Panc1 (cell line): Measurements from ENCODE around the gene GLIS1. TPM values are rescaled to one million over a fixed set of nuclear protein-coding genes. Genes with fewer than 3 reads are reported as not detected.

ENCODE experiments used
- ATAC-seq: fragments of 200-7000 bp; cut with Tn5 transposase; 2 replicates; pipeline ENCODE4 v1.9.1; 2020; ENCODE audit warnings: mild to moderate bottlenecking, moderate library complexity
- BruUV-seq: library from RNA; stranded (reverse); fragments of 400-500 nt; replicated peaks from 2 replicates; lab custom pipeline; 2021; lab: Mats Ljungman, UMichigan
- CTCF ChIA-PET: fragments of 300-600 bp; sonication (Branson Sonifier 250); formaldehyde crosslinking; loops from one replicate; lab custom pipeline; 2022; ENCODE audit warnings: antibody characterized with exemption; lab: Charles Lee
- POLR2A ChIA-PET: fragments of 300-600 bp; sonication (Branson Sonifier 250); formaldehyde crosslinking; loops from one replicate; lab custom pipeline; 2022; ENCODE audit warnings: antibody characterized with exemption; lab: Charles Lee
- DNase-seq: peaks from one replicate; pipeline ENCODE4 v3.0.0-alpha.2; 2010; ENCODE audit warnings: low read depth, low spot score
- H3K27ac ChIP-seq: 2 replicates; pipeline ENCODE4 v1.5.1; 2011; ENCODE audit warnings: mild to moderate bottlenecking, low read length, inconsistent platforms
- H3K27me3 ChIP-seq: fragments of 200-500 bp; sonication (Bioruptor generic); 2 replicates; pipeline ENCODE4 v1.6.0; 2014; ENCODE audit warnings: low read length, inconsistent platforms; ENCODE audit not compliant: control insufficient read depth, insufficient read depth
- H3K36me3 ChIP-seq: fragments of 200-500 bp; sonication (Bioruptor generic); 2 replicates; pipeline ENCODE4 v1.5.1; 2014; ENCODE audit warnings: inconsistent platforms, mild to moderate bottlenecking, low read length, moderate library complexity; ENCODE audit not compliant: control insufficient read depth, insufficient read depth
- H3K4me1 ChIP-seq: 2 replicates; pipeline ENCODE4 v1.5.1; 2011; ENCODE audit warnings: inconsistent platforms, mild to moderate bottlenecking, low read length, moderate library complexity; ENCODE audit not compliant: control insufficient read depth, insufficient read depth
- H3K4me3 ChIP-seq, 2 experiments: 2 replicates each; pipeline ENCODE4 v1.5.1; 2011 to 2012; ENCODE audit warnings: low read depth in 2 of 2, low read length in 2 of 2, mild to moderate bottlenecking in 2 of 2, inconsistent platforms in 1 of 2, moderate library complexity in 1 of 2
- H3K9me3 ChIP-seq: fragments of 200-500 bp; sonication (Bioruptor generic); 2 replicates; pipeline ENCODE4 v1.5.1; 2014; ENCODE audit warnings: low read depth, mild to moderate bottlenecking, inconsistent platforms, low read length, moderate library complexity; ENCODE audit not compliant: control insufficient read depth, insufficient read depth
- POLR2AphosphoS5 ChIP-seq: IDR thresholded peaks from 2 replicates; pipeline ENCODE4 v1.6.1; 2012; ENCODE audit warnings: mild to moderate bottlenecking, low read depth, low read length, moderate library complexity
- SIN3A ChIP-seq: IDR thresholded peaks from 2 replicates; pipeline ENCODE4 v1.6.1; 2012; ENCODE audit warnings: low read depth, mild to moderate bottlenecking, low read length, moderate library complexity, borderline replicate concordance; ENCODE audit not compliant: insufficient read depth
- TCF7L2 ChIP-seq: IDR thresholded peaks from 2 replicates; pipeline ENCODE4 v1.6.1; 2011; ENCODE audit warnings: mild to moderate bottlenecking, low read depth, low read length, inconsistent platforms
- in situ Hi-C: cut with HindIII; loops from 2 replicates; pipeline ENCODE4 v1.10.0; 2016; ENCODE audit warnings: low sequenced_read_pairs, low pct_unique_long_range_greater_than_20kb
- intact Hi-C: fragments of 100-400 bp; cut with micrococcal nuclease; formaldehyde crosslinking; loops from one replicate; pipeline ENCODE4 v1.10.0; 2022; ENCODE audit not compliant: unreplicated experiment
- total RNA-seq: library from RNA; stranded (reverse); gene quantifications from one replicate; pipeline ENCODE4 v1.2.1, GENCODE V29; 2021; ENCODE audit not compliant: unreplicated experiment
- TF ChIP-seq, protein P1 (sequence below): fragments of 450-650 bp; IDR thresholded peaks from 2 replicates; pipeline ENCODE4 v1.5.1; 2017; ENCODE audit warnings: mild to moderate bottlenecking
- TF ChIP-seq, protein P2 (sequence below), 2 experiments: IDR thresholded peaks; 2 replicates each; pipeline ENCODE4 v1.6.1; 2011 to 2012; ENCODE audit warnings: low read depth in 2 of 2, control low read depth in 1 of 2, low read length in 1 of 2, mild to moderate bottlenecking in 1 of 2, moderate library complexity in 1 of 2; ENCODE audit not compliant: insufficient read depth in 1 of 2

GLIS1 gene
- total RNA-seq, 1 experiment from 2014 or later, result 0.28 TPM

DNA sequence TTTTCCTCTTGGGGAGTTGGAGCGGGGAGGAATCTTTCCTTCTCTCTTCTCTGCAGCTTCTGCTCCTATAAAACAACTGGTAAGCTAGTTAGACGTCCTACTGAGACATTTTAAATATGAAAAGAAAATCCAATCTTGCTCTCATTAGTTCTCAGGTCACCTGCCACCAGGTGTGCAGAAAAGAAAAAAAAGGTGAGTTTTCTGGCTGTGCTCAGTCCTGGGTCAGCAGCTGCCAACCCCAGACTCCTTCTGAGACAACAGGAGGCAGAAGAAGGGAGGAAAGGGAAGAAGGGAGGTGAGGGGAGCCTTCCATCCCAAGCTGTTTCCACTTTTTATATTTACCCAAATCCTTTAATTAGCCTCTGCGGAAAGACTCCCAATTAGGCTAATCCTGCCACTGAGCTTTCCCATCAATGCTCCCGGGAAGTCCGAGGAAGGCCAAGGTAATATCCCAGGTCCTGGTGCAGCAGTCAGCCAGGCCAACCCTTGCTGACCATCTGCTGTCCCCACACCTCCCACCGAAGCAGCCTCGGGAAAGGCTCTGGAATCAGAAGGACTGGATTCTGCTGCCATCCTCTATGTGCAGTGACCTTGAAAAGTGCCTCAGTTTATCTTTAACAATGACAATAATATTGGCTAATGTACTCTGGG is 33.4 kb downstream of the GLIS1 start:
- in situ Hi-C loops, result no loop called here
- Histone ChIP-seq H3K27me3 (no peaks in the 10 kb centered on the region), H3K4me1 (no peaks in the 10 kb centered on the region), H3K27ac (no peak overlapping the region), H3K9me3 (no peaks in the 10 kb centered on the region), H3K4me3 (no peak overlapping the region), H3K36me3 (no peaks in the 10 kb centered on the region)
- ChIA-PET POLR2A (no interaction called here), CTCF (no interaction called here)
- intact Hi-C loops, result no loop called here
- DNase-seq (no peak), ATAC-seq (no peak)
- TF ChIP-seq SIN3A (no peak), POLR2AphosphoS5 (no peak), TCF7L2 (no peak)
- TF ChIP-seq, protein P1, sequence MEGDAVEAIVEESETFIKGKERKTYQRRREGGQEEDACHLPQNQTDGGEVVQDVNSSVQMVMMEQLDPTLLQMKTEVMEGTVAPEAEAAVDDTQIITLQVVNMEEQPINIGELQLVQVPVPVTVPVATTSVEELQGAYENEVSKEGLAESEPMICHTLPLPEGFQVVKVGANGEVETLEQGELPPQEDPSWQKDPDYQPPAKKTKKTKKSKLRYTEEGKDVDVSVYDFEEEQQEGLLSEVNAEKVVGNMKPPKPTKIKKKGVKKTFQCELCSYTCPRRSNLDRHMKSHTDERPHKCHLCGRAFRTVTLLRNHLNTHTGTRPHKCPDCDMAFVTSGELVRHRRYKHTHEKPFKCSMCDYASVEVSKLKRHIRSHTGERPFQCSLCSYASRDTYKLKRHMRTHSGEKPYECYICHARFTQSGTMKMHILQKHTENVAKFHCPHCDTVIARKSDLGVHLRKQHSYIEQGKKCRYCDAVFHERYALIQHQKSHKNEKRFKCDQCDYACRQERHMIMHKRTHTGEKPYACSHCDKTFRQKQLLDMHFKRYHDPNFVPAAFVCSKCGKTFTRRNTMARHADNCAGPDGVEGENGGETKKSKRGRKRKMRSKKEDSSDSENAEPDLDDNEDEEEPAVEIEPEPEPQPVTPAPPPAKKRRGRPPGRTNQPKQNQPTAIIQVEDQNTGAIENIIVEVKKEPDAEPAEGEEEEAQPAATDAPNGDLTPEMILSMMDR, result no peak
- BruUV-seq, result no TSS peak

DNA sequence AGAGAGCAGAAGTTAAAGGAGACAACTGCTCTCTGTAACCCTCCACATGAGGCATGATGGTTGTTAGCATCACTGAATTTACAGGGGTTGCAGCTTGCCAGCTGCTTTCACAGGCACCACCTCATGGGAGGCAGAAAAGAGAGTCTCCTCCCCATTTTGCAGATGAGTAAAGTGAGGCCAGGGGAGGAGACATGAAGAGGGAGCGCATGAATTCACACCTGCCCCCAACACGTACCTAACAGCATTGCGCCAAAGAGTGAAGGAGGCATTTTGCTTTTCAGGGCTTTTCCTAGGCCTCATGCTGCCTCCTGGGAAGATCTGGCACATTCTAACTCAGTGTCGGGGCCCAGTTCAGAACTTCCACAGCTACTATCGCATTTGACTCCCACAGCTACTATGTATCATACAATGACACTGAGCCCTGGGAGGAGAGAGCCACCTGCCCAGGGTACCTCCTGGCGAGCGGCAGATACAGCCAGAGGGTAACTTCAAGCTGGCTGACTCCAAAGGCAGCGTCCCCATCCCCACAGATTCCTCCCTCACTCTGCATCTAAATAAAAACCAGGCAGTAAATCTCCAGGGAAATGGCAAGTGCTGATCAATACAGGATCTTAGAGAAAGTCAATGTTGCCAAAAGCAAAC is 34.0 kb downstream of the GLIS1 start:
- in situ Hi-C loops (no loop called here), intact Hi-C loops (no loop called here)
- H3K9me3 ChIP-seq, result no peaks in the 10 kb centered on the region
- BruUV-seq, result no TSS peak
- H3K27me3 ChIP-seq, result no peaks in the 10 kb centered on the region
- no peak for DNase-seq
- no peaks in the 10 kb centered on the region for H3K36me3 ChIP-seq
- H3K27ac ChIP-seq, result no peak overlapping the region
- POLR2A ChIA-PET, result no interaction called here
- H3K4me3 ChIP-seq, result no peak overlapping the region
- H3K4me1 ChIP-seq, result no peaks in the 10 kb centered on the region
- no peak for TF ChIP-seq TCF7L2
- TF ChIP-seq, protein P1, result no peak
- TF ChIP-seq, protein P2, sequence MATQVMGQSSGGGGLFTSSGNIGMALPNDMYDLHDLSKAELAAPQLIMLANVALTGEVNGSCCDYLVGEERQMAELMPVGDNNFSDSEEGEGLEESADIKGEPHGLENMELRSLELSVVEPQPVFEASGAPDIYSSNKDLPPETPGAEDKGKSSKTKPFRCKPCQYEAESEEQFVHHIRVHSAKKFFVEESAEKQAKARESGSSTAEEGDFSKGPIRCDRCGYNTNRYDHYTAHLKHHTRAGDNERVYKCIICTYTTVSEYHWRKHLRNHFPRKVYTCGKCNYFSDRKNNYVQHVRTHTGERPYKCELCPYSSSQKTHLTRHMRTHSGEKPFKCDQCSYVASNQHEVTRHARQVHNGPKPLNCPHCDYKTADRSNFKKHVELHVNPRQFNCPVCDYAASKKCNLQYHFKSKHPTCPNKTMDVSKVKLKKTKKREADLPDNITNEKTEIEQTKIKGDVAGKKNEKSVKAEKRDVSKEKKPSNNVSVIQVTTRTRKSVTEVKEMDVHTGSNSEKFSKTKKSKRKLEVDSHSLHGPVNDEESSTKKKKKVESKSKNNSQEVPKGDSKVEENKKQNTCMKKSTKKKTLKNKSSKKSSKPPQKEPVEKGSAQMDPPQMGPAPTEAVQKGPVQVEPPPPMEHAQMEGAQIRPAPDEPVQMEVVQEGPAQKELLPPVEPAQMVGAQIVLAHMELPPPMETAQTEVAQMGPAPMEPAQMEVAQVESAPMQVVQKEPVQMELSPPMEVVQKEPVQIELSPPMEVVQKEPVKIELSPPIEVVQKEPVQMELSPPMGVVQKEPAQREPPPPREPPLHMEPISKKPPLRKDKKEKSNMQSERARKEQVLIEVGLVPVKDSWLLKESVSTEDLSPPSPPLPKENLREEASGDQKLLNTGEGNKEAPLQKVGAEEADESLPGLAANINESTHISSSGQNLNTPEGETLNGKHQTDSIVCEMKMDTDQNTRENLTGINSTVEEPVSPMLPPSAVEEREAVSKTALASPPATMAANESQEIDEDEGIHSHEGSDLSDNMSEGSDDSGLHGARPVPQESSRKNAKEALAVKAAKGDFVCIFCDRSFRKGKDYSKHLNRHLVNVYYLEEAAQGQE (IDR thresholded peaks at IDR 0.05; ENCODE audit: insufficient read depth in 1 of 2, low read depth in 2 of 2, low read length in 1 of 2), result no peak
- TF ChIP-seq POLR2AphosphoS5, result no peak
- no peak for TF ChIP-seq SIN3A
- no peak for ATAC-seq
- CTCF ChIA-PET, result no interaction called here
